ENCODE measurements around the gene SLC16A12. TPM values are rescaled to one million over a fixed set of nuclear protein-coding genes. Genes with fewer than 3 reads are reported as not detected.
"Not testable (repeated sequence)": the region's sequence is repeated elsewhere in the genome, so short reads cannot be mapped to it uniquely, and the experiment has no call there.

SLC16A12 gene
- total RNA-seq, 1 donor from 2014 or later = not detected

DNA sequence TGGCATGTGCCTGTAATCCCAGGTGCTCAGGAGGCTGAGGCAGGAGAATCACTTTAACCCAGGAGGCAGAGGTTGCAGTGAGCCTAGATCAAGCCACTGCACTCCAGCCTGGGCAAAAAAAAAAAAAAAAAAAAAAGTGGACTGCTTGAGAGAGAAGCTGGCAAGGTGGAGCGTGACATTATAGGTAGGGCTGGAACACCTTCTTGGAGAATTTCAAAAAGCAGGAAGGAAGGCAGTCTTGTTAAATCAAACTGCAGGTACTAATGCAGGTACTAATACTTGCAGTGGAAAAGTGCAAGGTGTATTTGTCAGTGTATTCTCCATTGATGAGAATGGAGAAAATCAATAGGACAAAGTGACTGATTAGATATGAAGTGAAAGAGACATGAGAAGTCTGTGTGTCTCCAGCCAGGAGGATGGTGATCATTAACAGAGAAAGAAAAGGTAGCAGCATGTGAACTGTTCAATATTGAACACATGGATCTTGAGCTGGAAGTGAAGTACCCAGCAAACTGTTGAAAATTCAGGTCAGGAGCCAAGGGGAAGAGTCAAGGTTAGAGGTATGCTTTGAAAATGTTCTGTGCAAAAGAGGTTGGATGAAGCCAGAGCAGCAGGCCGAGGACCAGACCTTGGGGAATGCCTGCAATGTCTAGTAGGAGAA is 12.6 kb upstream of the SLC16A12 start:
- TF ChIP-seq CTCF (IDR thresholded peaks at IDR 0.05; ENCODE audit: insufficient read depth, low read length, severe bottlenecking) = no peak
- H3K27me3 ChIP-seq (ENCODE audit: control insufficient read depth, insufficient read depth, low read length) = no peaks in the 10 kb centered on the region
- H3K36me3 ChIP-seq (ENCODE audit: control insufficient read depth, insufficient read depth, low read length) = no peaks in the 10 kb centered on the region
- FAIRE-seq (peak; percentile 52), DNase-seq (ENCODE audit: low read depth) (no peak)
- H3K4me3 ChIP-seq (ENCODE audit: low read depth, low read length) = no peak overlapping the region

GRCh38 chr10:89546651-89547050 is 11.3 kb upstream of the SLC16A12 start:
- FAIRE-seq; H3K27me3 ChIP-seq (ENCODE audit: control insufficient read depth, insufficient read depth, low read length); H3K36me3 ChIP-seq (ENCODE audit: control insufficient read depth, insufficient read depth, low read length); DNase-seq (ENCODE audit: low read depth); H3K4me3 ChIP-seq (ENCODE audit: low read depth, low read length): not testable (repeated sequence)

DNA sequence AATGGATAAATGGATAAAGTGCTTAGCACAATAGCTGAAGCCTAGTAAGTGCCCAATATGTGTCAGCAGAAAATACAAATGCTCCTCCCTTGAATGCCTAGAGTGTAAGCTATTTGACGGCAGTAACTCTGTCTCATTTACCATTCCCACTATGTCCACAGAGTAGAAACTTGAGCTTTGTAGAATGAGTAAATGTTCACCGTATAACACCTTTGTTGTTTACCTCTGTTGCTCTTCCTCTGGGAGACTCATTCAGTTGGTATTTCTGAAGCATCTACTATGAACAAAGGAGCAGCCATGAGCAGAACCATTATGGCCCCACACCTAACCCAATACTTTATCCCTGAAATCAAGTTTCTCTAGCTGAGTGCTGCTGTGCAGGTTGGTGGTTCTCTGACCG is 8.4 kb upstream of the SLC16A12 start:
- no peak overlapping the region for H3K4me3 ChIP-seq (ENCODE audit: low read depth, low read length)
- H3K36me3 ChIP-seq (ENCODE audit: control insufficient read depth, insufficient read depth, low read length) = no peaks in the 10 kb centered on the region
- FAIRE-seq (no peak), DNase-seq (ENCODE audit: low read depth) (peak; percentile 79)
- no peaks in the 10 kb centered on the region for H3K27me3 ChIP-seq (ENCODE audit: control insufficient read depth, insufficient read depth, low read length)
- TF ChIP-seq CTCF (IDR thresholded peaks at IDR 0.05; ENCODE audit: insufficient read depth, low read length, severe bottlenecking) = no peak

DNA sequence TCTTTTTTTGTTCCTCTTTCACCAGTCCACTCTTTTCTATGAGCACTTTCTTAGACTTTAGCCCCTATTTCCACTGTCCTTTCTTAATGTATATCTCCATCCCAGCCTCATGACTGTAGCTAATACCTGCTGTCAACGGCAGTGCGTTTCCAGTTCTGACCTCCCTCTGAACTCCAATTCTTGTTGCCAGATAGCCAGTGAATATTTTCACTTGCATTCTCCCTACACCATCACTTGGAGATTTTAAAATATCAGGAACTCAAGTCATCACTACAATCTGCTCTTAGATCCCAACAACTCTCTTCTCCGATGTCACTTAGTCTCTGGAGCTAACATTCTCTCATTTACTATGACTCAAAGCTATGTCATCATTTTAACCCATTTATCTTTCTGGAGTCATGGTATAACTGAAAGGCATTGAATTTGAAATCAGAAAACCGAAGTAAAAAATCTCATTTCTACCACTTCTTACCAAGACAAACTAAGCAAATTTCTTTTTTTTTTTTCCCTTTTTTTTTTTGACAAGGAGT is 5.1 kb upstream of the SLC16A12 start:
- Histone ChIP-seq H3K27me3 (ENCODE audit: control insufficient read depth, insufficient read depth, low read length) (peaks cover 6% of the 10 kb centered on the region), H3K4me3 (ENCODE audit: low read depth, low read length) (no peak overlapping the region), H3K36me3 (ENCODE audit: control insufficient read depth, insufficient read depth, low read length) (no peaks in the 10 kb centered on the region)
- FAIRE-seq (no peak), DNase-seq (ENCODE audit: low read depth) (peak; percentile 40)
- TF ChIP-seq CTCF (IDR thresholded peaks at IDR 0.05; ENCODE audit: insufficient read depth, low read length, severe bottlenecking) = no peak

DNA sequence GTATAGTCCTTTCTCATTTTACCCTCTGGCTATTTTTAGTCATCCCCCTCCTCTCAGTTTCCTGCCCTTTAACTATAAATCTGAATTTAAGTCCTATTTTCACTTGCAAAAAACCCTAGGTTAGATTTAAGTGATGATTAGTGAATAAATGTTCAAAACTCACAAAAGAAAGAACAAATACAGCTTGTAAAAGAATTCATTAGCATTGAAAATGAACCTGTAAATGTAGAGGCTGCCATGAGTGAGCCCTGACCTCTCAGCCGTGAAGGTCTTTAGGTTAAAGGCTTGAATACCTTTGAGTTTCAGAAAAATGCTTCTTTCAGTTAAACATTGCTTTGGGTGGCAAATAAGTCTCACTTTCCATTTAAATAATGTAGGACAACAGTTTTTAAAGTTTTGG is 2.0 kb upstream of the SLC16A12 start:
- H3K4me3 ChIP-seq (ENCODE audit: low read depth, low read length) = no peak overlapping the region
- no peak for TF ChIP-seq CTCF (IDR thresholded peaks at IDR 0.05; ENCODE audit: insufficient read depth, low read length, severe bottlenecking)
- DNase-seq (ENCODE audit: low read depth) (no peak), FAIRE-seq (no peak)
- no peaks in the 10 kb centered on the region for H3K36me3 ChIP-seq (ENCODE audit: control insufficient read depth, insufficient read depth, low read length)
- H3K27me3 ChIP-seq (ENCODE audit: control insufficient read depth, insufficient read depth, low read length) = peaks cover 12% of the 10 kb centered on the region

DNA sequence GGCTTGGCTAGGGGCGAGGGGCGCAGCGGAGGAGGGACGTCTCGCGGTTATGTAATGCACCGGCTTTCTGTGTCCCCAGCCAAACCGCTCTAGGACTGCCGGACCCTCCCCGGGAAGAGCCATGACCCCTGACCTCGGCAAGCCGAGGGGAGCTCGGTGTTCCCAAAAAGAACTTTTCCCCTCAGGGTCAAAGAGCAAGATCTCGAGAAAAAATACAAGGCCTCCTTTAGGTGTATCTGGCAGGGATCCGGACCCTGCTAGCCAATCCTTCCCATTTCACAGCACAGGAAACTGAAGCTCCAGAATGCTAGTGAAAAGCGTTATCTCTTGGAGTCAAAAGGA is 590 bp upstream of the SLC16A12 start:
- peaks cover 12% of the 10 kb centered on the region for H3K27me3 ChIP-seq (ENCODE audit: control insufficient read depth, insufficient read depth, low read length)
- TF ChIP-seq CTCF (IDR thresholded peaks at IDR 0.05; ENCODE audit: insufficient read depth, low read length, severe bottlenecking) = no peak
- no peak for DNase-seq (ENCODE audit: low read depth)
- FAIRE-seq = no peak
- peak overlapping the region; percentile 19 for H3K4me3 ChIP-seq (ENCODE audit: low read depth, low read length)
- no peaks in the 10 kb centered on the region for H3K36me3 ChIP-seq (ENCODE audit: control insufficient read depth, insufficient read depth, low read length)
